ENCODE measurements around the gene DAP.

- TF ChIP-seq CTCF (conservative IDR thresholded peaks at IDR 0.05) (no peak), EZH2 (IDR thresholded peaks at IDR 0.05; ENCODE audit: low read depth) (no peak)
Measured at GRCh38 chr5:10704949-10705621, 55.9 kb downstream of the DAP start.

Measured in PC-9 (cell line).